Measurements from ENCODE around the gene MORC4.
A peak's percentile ranks its signal among the peaks of the same experiment; 100 is the strongest.

MORC4 gene

DNA sequence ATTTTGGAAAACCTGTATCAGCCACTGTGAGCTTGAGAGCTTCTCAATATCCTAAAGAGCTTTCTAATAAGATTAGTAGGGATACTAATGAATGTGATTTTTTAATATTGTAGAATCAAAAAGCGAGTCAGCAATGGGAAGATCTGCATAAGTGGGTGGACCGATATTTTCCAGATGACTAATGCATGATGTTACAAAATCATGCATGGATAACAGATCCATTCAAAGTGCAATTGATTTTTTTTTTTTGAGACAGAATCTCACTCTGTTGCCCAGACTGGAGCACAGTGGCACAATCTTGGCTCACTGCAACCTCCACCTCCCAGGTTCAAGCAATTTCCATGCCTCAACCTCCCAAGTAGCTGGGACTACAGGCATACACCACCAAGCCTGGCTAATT is 87.1 kb downstream of the MORC4 start:
- no peak for DNase-seq

DNA sequence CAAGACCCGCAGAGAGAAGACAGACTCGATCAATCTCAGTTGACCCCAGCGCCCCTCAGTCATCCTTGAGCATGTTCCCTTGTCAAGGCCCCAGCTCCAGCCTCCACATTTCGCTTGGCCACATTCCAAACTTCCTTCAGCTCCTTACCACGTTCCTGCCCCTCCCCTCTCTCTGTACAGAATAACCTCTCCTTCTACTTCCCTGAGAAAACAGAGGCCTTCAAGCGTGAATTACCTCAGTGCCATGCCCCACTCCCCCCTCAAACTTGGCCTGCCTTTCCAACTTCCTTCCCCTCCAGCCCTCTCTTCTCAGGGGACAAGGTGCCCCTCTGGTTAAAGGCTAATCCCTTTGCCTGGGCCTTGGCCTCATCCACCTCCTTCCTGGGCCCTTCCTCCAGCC is 93.7 kb downstream of the MORC4 start:
- DNase-seq = no peak

- DNase-seq = no peak
These were observed 94.8 kb downstream of the MORC4 start for GRCh38 chrX:106905064-106905708.

DNA sequence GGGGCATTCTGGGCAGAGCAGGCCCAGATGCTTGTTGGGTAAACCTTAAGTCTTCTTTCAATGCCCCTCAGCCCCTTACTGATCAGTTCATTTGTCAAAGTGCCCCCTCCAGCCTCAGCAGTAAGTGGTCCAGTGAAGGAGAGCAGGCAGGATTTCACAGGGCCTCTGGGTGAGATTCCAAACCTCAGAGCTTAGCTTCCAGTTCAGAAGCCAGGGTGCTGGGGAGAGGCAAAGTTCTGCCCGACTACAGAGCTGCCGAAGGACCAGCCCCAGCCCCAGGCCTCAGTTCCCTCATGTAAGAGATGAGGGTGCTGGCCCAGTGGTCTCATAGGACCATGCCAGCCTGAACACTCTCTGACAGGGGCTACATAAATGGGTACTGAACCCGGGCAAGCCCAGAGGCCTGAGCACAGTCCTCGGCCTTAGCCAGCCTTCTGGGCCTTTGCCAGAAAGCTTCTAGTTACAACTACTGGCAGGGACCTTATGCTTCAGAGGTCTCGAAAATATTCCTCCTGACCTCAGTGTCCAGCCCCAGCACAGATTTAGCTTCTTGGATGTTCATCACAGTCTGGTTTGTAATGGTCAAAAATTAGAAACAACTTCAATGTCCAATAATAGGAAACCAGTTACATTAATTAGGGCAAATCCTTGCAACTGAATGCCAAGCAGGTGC is 96.0 kb downstream of the MORC4 start:
- no peak for DNase-seq

DNA sequence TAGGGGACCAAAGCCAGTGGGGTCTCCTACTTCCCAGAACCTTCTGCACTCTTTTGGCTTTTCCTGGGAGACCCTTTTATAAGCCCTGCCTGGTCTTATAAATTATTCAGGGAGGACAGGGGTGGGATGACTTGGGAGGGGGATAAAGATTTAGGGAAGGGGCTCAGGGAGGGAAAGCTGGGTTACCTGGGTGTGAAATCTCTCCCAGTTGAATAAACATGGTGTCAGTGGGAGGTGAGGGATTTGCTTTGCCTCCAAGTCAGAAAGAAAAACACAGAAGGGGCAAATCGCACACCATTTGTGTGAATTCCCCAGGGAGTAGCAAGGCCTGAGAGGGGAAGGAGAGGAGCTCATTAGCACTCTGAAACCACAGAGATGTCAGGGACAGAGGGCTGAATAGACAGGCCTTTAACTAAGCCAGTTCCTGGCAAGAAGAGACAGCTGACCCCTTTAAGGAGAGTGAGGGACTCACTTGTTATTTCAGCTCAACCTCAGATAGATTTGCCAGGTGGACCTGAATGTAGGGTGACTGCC is 96.7 kb downstream of the MORC4 start, which contains the start of gene RIPPLY1:
Gene RIPPLY1, minus strand, starts transcription at position 51 of the 534 bp plus-strand sequence. CDS start 54 bp downstream, outside the sequence.
- DNase-seq = no peak

GRCh38 chrX:106902684-106903083 is 97.3 kb downstream of the MORC4 start:
- no peak for DNase-seq

- no peak for DNase-seq
These were observed 98.2 kb downstream of the MORC4 start for GRCh38 chrX:106901781-106902219.

DNA sequence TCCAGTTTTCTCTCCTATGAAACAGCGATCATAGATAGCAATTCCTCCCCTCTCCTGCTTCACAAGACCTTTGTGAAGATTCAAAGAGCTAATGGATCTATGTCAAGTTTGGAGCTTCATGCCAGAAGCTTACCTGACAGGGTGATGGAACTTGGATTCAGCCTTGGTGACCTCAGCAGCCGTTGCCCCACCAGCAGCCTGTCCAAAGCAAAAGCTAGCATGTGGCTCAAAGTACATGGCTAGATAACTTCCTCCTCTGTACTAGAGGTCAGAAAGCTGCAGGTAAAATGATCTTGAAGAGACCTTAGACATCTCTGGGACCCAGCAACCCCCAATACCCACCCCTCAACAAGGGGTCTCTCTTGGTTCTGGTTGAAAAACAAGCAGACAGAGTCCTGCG is 98.7 kb downstream of the MORC4 start:
- DNase-seq = no peak

- no peak for DNase-seq
These were observed 100.2 kb downstream of the MORC4 start for GRCh38 chrX:106899841-106900240.

DNA sequence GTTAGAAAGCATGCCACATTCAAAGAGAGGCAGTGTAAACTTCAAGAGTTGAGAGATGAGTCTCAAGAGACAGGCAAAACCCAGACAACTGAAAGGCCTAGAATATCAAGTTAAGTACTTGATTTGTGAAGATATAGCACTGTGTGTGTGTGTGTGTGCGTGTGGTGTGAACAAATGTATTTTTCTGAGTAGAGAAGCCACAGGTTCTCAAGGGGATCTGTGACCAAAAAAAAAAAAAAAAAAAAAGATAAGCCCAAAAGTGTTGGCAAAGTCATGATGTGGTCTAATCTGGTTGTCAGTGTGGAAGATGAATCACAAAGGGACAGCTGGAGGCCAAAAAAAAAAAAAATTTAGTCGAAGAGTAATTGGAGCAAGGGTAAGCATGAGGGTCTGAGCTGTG is 100.7 kb downstream of the MORC4 start:
- DNase-seq = no peak

- DNase-seq = peak in 1 of 58 donors; percentile 2
These were observed 101.5 kb downstream of the MORC4 start for GRCh38 chrX:106898462-106898861.

- no peak for DNase-seq
These were observed 102.8 kb downstream of the MORC4 start for GRCh38 chrX:106897259-106897658.

GRCh38 chrX:106894978-106895452 is 105.0 kb downstream of the MORC4 start:
- DNase-seq = no peak

DNA sequence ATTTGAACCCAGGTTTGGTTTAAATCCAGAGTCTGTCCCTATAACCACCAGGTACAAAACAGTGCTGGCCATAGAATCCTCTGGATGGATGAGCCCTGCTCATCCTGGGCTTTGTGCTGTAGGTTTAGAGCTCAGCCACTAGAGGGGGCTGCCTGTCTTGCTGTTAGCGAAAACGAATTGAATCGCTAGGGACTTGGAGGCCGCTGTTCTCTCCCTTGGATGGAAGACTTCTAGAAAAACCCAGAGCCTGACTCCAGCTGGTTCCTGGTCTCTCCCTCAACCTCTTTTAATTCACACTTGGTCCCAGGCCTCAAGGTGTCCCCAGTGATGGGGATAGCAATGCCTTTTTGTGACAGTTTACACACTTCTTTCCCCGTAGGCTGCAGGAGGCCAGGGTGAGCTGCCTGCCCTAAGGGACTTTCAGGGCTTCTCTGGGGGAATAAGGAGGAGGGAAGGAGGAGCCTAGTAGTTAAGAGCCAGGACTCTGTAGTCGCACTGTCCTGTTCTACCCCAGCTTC is 105.6 kb downstream of the MORC4 start:
- peak in 52 of 58 donors; percentile 1 to 77 (median 14) for DNase-seq

DNA sequence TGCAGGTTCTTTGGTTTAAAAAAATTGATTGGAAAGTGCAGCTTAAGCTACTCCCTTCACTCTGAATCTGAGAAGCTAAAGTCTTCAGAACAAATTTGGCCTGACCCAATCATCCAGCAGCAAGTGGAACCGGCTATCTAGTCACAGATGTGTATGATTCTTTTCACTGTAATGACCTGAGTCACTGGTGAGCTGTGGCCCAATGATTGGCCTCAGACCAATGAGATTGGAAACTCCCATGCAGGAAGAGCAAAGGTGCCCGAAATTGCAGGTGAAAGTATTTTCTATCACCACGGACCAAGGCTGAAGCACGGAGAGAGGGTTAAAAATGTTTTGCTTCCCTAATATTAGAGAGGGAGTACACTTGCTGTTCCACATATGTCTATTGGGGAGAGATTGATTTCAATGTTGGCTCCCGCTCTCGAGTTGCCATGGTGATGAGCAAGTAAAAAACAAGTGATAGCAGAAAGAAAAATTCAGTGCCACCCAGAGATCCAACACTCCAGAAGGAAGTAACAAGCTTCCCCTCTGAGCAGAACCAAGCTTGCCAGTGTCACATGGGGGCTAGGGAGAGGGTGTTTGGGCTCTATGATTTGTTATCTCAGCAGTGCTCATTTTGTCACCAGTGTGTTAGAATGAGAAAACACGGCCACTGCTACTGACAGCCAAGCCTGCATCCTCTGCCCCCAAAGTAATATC is 108.1 kb downstream of the MORC4 start:
- DNase-seq = peak in 7 of 58 donors; percentile 0 to 18 (median 4)
